Stomach smooth muscle (tissue), 2 donors: ENCODE results near the gene NPDC1.

ENCODE experiments used
- H3K27ac ChIP-seq: one replicate; pipeline ENCODE4 v1.7.0; 2013; ENCODE audit warnings: mild to moderate bottlenecking, low read length, inconsistent platforms
- H3K27me3 ChIP-seq, 2 donors: one replicate each; pipeline ENCODE4 v1.7.0; 2013; ENCODE audit warnings: low read length in 2 of 2; ENCODE audit not compliant: insufficient read depth in 2 of 2, control insufficient read depth in 1 of 2
- H3K36me3 ChIP-seq, 2 donors: one replicate each; pipeline ENCODE4 v1.7.0; 2013; ENCODE audit warnings: low read length in 2 of 2; ENCODE audit not compliant: control insufficient read depth in 2 of 2, insufficient read depth in 2 of 2
- H3K4me1 ChIP-seq: one replicate; pipeline ENCODE4 v1.7.0; 2013; ENCODE audit warnings: low read length; ENCODE audit not compliant: control insufficient read depth, insufficient read depth
- H3K4me3 ChIP-seq, 2 donors: one replicate each; pipeline ENCODE4 v1.7.0; 2013; ENCODE audit warnings: low read length in 2 of 2
- H3K9ac ChIP-seq, 2 donors: one replicate each; pipeline ENCODE4 v1.7.0; 2013; ENCODE audit warnings: low read length in 2 of 2, mild to moderate bottlenecking in 1 of 2
- H3K9me3 ChIP-seq, 2 donors: one replicate each; pipeline ENCODE4 v1.7.0; 2013; ENCODE audit warnings: low read length in 2 of 2; ENCODE audit not compliant: control insufficient read depth in 2 of 2
- donor health status: healthy.
- donor health status: Pancreatic carcinoma.

The NPDC1 gene

DNA sequence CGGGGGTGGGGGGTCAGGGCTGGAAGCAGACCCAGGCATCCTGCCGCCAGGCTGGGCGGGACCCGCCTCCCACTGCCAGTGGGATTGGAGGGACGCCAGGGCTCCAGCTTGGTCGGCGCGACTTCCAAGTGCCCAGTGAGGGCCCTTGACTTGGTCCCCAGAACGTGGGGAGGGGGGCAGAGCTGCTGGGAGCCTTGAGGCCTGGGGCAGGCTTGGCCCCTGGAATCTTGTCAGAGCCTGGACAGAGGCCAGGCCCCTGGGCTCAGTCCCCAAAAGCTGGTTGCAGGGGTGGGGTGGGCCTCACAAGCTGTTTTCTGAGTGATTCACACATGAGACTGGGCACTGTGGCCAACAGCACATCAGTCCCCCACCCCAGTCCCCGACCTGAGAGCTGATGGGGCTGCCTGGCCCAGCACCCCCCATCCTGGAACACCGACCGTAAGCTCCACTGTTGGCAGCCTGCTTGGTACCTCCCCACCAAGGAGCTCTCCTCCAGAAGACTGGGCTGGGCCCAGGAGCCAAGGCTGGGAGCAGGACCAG, 50.1 kb downstream of the NPDC1 start:
- no peak overlapping the region for H3K27ac ChIP-seq
- H3K36me3 ChIP-seq = peaks cover 0 to 2% of the 10 kb centered on the region in 2 donors
- no peak overlapping the region for H3K9ac ChIP-seq
- H3K9me3 ChIP-seq = no peaks in the 10 kb centered on the region
- peaks cover 41% of the 10 kb centered on the region for H3K4me1 ChIP-seq
- no peak overlapping the region for H3K4me3 ChIP-seq
- peaks cover 11 to 34% of the 10 kb centered on the region in 2 donors for H3K27me3 ChIP-seq

GRCh38 chr9:136995362-136995761, 50.6 kb downstream of the NPDC1 start:
- H3K4me3 ChIP-seq = no peak overlapping the region
- peaks cover 0 to 4% of the 10 kb centered on the region in 2 donors for H3K9me3 ChIP-seq
- peaks cover 41% of the 10 kb centered on the region for H3K4me1 ChIP-seq
- peaks cover 11 to 34% of the 10 kb centered on the region in 2 donors for H3K27me3 ChIP-seq
- H3K27ac ChIP-seq = no peak overlapping the region
- H3K9ac ChIP-seq = no peak overlapping the region
- H3K36me3 ChIP-seq = peaks cover 0 to 2% of the 10 kb centered on the region in 2 donors

DNA sequence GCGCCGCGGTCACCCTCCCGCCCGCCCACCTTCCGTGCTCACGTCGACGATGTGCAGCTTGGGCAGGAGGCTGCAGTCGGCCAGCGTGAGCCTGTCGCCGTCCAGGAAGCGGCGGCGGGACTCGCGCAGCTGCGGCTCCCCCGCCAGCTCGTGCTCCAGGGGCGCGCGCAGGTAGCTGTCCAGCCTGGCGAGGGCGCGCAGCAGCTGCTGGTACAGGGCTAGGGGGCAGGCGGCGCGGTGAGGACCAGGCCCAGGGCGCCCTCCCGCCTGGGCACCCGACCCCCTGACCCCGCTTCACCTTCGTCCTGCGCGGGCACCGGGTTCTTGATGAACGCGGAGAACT, 51.1 kb downstream of the NPDC1 start:
- peaks cover 11 to 34% of the 10 kb centered on the region in 2 donors for H3K27me3 ChIP-seq
- peaks cover 0 to 4% of the 10 kb centered on the region in 2 donors for H3K9me3 ChIP-seq
- no peak overlapping the region for H3K4me3 ChIP-seq
- H3K4me1 ChIP-seq = peaks cover 41% of the 10 kb centered on the region
- H3K9ac ChIP-seq = no peak overlapping the region
- H3K36me3 ChIP-seq = peaks cover 0 to 2% of the 10 kb centered on the region in 2 donors
- no peak overlapping the region for H3K27ac ChIP-seq

DNA sequence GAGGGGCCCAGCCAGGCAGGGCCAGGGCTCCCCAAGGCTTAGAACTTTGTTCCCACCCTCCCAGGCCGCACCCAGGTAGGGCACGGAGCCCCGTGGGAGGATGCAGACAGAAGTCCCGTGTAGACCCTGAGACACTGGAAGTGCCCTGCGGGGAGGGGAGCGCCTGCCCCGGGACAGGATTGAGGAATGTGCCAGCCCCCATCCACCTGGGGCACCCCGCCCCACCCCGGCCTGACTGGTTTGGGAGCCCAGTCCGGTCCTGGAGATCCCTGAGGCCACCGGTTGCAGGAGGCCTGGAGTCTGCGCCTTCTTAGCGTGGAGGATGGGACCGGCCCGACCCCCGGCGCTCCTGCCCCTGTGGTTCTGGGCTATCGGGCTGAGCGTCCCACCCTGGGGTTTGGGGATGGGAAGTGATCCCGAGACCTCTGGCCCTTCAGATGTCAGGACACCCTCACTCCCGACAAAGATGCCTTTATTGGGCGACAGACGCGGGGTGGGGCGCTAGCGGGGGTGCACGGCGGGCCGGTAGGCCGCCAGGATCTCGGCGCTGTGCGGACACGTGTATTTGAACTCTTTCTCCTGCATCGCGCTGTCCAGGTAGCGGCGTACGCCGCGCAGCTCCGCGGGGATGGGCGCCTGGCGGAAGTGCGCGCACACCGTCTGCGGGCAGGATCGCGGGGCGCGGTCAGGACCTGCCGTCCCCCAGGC, 51.6 kb downstream of the NPDC1 start:
- Histone ChIP-seq H3K4me1 (peaks cover 41% of the 10 kb centered on the region), H3K27ac (no peak overlapping the region), H3K36me3 (peaks cover 0 to 2% of the 10 kb centered on the region in 2 donors), H3K9me3 (peaks cover 0 to 4% of the 10 kb centered on the region in 2 donors), H3K9ac (no peak overlapping the region), H3K27me3 (peaks cover 11 to 34% of the 10 kb centered on the region in 2 donors), H3K4me3 (no peak overlapping the region)

DNA sequence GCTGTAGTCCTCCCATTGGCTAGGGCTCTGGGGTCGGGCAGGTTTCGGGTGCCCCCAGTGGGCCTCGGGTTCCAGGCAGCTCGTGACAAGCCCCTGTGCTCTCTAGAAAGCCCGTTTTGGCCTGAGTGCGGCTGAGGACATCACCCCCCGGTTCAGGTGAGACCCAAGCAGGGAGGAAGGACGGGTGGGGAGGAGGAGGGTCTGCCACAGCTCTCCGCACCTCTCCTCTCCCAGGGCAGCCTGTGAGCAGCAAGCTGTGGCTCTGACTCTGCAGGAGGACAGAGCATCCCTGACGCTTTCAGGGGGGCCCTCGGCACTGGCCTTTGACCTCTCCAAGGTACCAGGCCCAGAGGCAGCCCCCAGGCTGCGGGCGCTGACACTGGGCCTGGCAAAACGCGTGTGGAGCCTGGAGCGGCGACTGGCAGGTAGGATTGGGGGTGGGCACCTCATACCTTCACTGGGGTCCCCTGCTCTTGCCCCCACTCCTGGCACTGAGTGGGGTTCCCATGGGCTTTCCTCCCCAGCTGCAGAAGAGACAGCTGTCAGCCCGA, 53.1 kb downstream of the NPDC1 start:
- Histone ChIP-seq H3K9ac (peak overlapping the region; percentile 54 to 69), H3K4me1 (peaks cover 41% of the 10 kb centered on the region), H3K27me3 (peaks cover 9 to 28% of the 10 kb centered on the region in 2 donors), H3K9me3 (peaks cover 0 to 4% of the 10 kb centered on the region in 2 donors), H3K27ac (no peak overlapping the region), H3K36me3 (peaks cover 0 to 2% of the 10 kb centered on the region in 2 donors), H3K4me3 (peak overlapping the region; percentile 84 to 85)

GRCh38 chr9:136991993-136992818, 53.8 kb downstream of the NPDC1 start, which contains the start of gene PAXX:
Gene PAXX (plus strand): TSS chr9:136992422. CDS start chr9:136992444, 22 bp downstream.
- peaks cover 0 to 4% of the 10 kb centered on the region in 2 donors for H3K9me3 ChIP-seq
- H3K27ac ChIP-seq = no peak within 1 kb of the TSS
- H3K4me3 ChIP-seq = peak within 1 kb of the TSS; percentile 84 to 85
- peaks cover 0 to 2% of the 10 kb centered on the region in 2 donors for H3K36me3 ChIP-seq
- H3K9ac ChIP-seq = peak within 1 kb of the TSS; percentile 54 to 69
- peaks cover 37% of the 10 kb centered on the region for H3K4me1 ChIP-seq
- H3K27me3 ChIP-seq = peaks cover 9 to 24% of the 10 kb centered on the region in 2 donors

DNA sequence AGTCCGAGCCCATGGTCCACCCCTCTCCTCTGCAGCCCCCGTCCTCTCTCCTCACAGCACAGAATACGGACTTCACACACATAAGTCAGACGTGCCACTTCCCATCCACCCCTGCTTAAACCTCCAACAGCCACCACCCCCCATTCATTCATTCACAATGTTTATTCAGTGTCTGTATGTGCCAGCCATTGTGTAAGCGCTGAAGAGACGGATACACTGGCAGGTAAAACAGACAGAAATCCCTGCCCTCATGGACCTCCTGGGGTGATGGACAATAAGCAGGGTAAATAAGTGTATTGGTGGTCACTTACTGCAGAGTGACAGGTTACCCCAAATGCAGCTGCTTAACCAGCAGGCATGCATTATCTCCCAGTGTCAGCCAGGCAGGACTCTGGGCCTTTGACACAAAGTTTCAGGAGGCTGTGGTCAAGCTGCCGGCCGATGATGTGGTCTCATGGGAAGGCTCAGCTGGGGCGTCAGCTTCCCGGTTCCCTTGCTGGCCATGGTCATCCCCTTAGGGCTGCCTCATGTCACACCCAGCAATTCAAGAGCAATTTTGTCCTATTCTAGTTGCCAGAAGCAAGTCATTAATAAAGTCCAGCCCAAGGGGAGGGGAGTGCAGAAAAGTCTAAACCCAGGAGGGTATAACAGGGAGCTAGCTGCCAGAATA, 55.6 kb downstream of the NPDC1 start:
- Histone ChIP-seq H3K9me3 (peaks cover 0 to 4% of the 10 kb centered on the region in 2 donors), H3K4me1 (peaks cover 24% of the 10 kb centered on the region), H3K4me3 (no peak overlapping the region), H3K9ac (no peak overlapping the region), H3K36me3 (peaks cover 0 to 2% of the 10 kb centered on the region in 2 donors), H3K27ac (no peak overlapping the region), H3K27me3 (peaks cover 7 to 18% of the 10 kb centered on the region in 2 donors)
